Endodermal cell (in vitro differentiated cells): ENCODE measurements around the gene TMEM108. TPM values are rescaled to one million over a fixed set of nuclear protein-coding genes. Genes with fewer than 3 reads are reported as not detected.

Source experiments
- DNase-seq: peaks from one replicate; pipeline ENCODE4 v3.0.0-alpha.2; 2017
- H3K27ac ChIP-seq: 2 replicates; pipeline ENCODE4 v1.5.1; 2013; ENCODE audit warnings: mild to moderate bottlenecking, low read depth, low read length, moderate library complexity
- H3K27me3 ChIP-seq: 2 replicates; pipeline ENCODE4 v1.6.1; 2013; ENCODE audit warnings: mild to moderate bottlenecking, low read length, moderate library complexity; ENCODE audit not compliant: insufficient read depth, control insufficient read depth, poor library complexity, severe bottlenecking
- H3K36me3 ChIP-seq: 2 replicates; pipeline ENCODE4 v1.7.0; 2013; ENCODE audit warnings: mild to moderate bottlenecking, low read length, moderate library complexity; ENCODE audit not compliant: control insufficient read depth, insufficient read depth
- H3K4me1 ChIP-seq: one replicate; pipeline ENCODE4 v1.7.0; 2013; ENCODE audit warnings: low read length; ENCODE audit not compliant: control insufficient read depth, insufficient read depth
- H3K4me3 ChIP-seq: 2 replicates; pipeline ENCODE4 v1.5.1; 2013; ENCODE audit warnings: mild to moderate bottlenecking, low read length, moderate library complexity
- H3K9ac ChIP-seq: 2 replicates; pipeline ENCODE4 v1.6.1; 2013; ENCODE audit warnings: mild to moderate bottlenecking, low read length, moderate library complexity; ENCODE audit not compliant: poor library complexity, severe bottlenecking; ENCODE audit errors: extremely low read depth
- H3K9me3 ChIP-seq: 2 replicates; pipeline ENCODE4 v1.6.1; 2013; ENCODE audit warnings: mild to moderate bottlenecking, low read length, moderate library complexity; ENCODE audit not compliant: control insufficient read depth
- H3K27ac Mint-ChIP-seq: 2 replicates; pipeline ENCODE4 v1.8.0; 2020; ENCODE audit warnings: mixed read lengths
- H3K27me3 Mint-ChIP-seq: 2 replicates; pipeline ENCODE4 v1.8.0; 2021; ENCODE audit warnings: mild to moderate bottlenecking, mixed read lengths; ENCODE audit not compliant: insufficient read depth
- H3K36me3 Mint-ChIP-seq: 2 replicates; pipeline ENCODE4 v1.8.0; 2020; ENCODE audit warnings: low read depth, mixed read lengths
- H3K4me1 Mint-ChIP-seq: 2 replicates; pipeline ENCODE4 v1.8.0; 2020; ENCODE audit warnings: mixed read lengths
- H3K4me3 Mint-ChIP-seq: 2 replicates; pipeline ENCODE4 v1.8.0; 2020; ENCODE audit warnings: mild to moderate bottlenecking, moderate library complexity, mixed read lengths
- H3K9me3 Mint-ChIP-seq: 2 replicates; pipeline ENCODE4 v1.8.0; 2020; ENCODE audit warnings: mild to moderate bottlenecking, mixed read lengths
- WGBS, 2 experiments: methylation state at CpG; one replicate each; pipeline versions ENCODE4 v1.1.5 to v1.1.7; 2013; ENCODE audit warnings: missing lambda C conversion rate in 2 of 2, mixed read lengths in 1 of 2; ENCODE audit not compliant: insufficient coverage in 1 of 2, insufficient read length in 1 of 2; 5-methylcytosine and 5-hydroxymethylcytosine counted together
- total RNA-seq, 2 donors: library from RNA; stranded (reverse); fragmentation: NEBNext Ultra II Directional in 1 of 2; extraction: Animal tissue kit (Norgen Biotek cat#: 25700) in 1 of 2; gene quantifications; 2 replicates in 1 of 2; 3 replicates in 1 of 2; pipeline ENCODE4 v1.2.1, GENCODE V29; 2021
- TF ChIP-seq, protein P1 (sequence below): fragments of 200-600 bp; sonication (generic); conservative IDR thresholded peaks from 2 replicates; pipeline ENCODE4 v1.5.0; 2021; ENCODE audit warnings: antibody characterized with exemption, mild to moderate bottlenecking

TMEM108 gene
- total RNA-seq, 2 donors from 2014 or later: 4.8 to 7.9 TPM

- Histone ChIP-seq H3K36me3 (no peaks in the 10 kb centered on the region), H3K4me3 (no peak overlapping the region), H3K27ac (no peak overlapping the region), H3K9me3 (peaks cover 4% of the 10 kb centered on the region), H3K9ac (no peak overlapping the region), H3K27me3 (no peaks in the 10 kb centered on the region), H3K4me1 (no peaks in the 10 kb centered on the region)
- Mint-ChIP-seq H3K36me3 (no peaks in the 10 kb centered on the region), H3K9me3 (peaks cover 4% of the 10 kb centered on the region), H3K27me3 (no peaks in the 10 kb centered on the region), H3K4me1 (no peaks in the 10 kb centered on the region), H3K27ac (no peak overlapping the region), H3K4me3 (no peak overlapping the region)
- DNase-seq: no peak
- WGBS, 2 experiments: 90 to 94% methylated on average over 7 to 12 of the region's 12 CpGs
- TF ChIP-seq, protein P1, sequence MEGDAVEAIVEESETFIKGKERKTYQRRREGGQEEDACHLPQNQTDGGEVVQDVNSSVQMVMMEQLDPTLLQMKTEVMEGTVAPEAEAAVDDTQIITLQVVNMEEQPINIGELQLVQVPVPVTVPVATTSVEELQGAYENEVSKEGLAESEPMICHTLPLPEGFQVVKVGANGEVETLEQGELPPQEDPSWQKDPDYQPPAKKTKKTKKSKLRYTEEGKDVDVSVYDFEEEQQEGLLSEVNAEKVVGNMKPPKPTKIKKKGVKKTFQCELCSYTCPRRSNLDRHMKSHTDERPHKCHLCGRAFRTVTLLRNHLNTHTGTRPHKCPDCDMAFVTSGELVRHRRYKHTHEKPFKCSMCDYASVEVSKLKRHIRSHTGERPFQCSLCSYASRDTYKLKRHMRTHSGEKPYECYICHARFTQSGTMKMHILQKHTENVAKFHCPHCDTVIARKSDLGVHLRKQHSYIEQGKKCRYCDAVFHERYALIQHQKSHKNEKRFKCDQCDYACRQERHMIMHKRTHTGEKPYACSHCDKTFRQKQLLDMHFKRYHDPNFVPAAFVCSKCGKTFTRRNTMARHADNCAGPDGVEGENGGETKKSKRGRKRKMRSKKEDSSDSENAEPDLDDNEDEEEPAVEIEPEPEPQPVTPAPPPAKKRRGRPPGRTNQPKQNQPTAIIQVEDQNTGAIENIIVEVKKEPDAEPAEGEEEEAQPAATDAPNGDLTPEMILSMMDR: no peak
These were observed 121.6 kb downstream of the TMEM108 start for GRCh38 chr3:133159498-133160475.

DNA sequence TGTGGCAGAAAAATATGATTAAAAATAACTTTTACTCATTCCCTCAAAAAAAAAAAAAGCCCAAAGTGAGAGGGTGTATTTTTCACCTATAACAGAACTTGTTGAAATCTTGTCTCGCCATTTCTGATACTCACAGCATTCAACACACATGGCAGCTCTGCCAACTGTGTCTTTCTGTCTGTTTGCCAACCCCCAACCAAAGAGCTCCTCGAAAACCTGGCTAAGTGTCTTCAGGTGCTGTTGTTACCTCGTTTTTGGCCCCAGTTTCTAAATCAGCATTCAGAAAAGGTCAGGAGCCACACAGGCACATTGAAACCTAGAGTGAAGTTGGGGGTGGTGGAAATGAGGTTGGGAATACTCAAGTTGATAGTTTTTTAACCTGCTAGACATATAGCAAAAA, 123.5 kb downstream of the TMEM108 start:
- Mint-ChIP-seq H3K4me3 (no peak overlapping the region), H3K27me3 (no peaks in the 10 kb centered on the region), H3K4me1 (no peaks in the 10 kb centered on the region), H3K36me3 (peaks cover 1% of the 10 kb centered on the region), H3K27ac (no peak overlapping the region), H3K9me3 (peaks cover 3% of the 10 kb centered on the region)
- Histone ChIP-seq H3K4me3 (no peak overlapping the region), H3K27ac (no peak overlapping the region), H3K4me1 (no peaks in the 10 kb centered on the region), H3K9me3 (no peaks in the 10 kb centered on the region), H3K36me3 (no peaks in the 10 kb centered on the region), H3K9ac (no peak overlapping the region), H3K27me3 (no peaks in the 10 kb centered on the region)
- TF ChIP-seq, protein P1: no peak
- no peak for DNase-seq
- 85 to 100% methylated on average over 3 of the region's 3 CpGs for WGBS, 2 experiments

GRCh38 chr3:133162265-133162664, 124.1 kb downstream of the TMEM108 start:
- Histone ChIP-seq H3K9me3 (no peaks in the 10 kb centered on the region), H3K9ac (no peak overlapping the region), H3K36me3 (no peaks in the 10 kb centered on the region), H3K27ac (no peak overlapping the region), H3K4me3 (no peak overlapping the region), H3K4me1 (no peaks in the 10 kb centered on the region), H3K27me3 (no peaks in the 10 kb centered on the region)
- H3K4me1 Mint-ChIP-seq: no peaks in the 10 kb centered on the region
- H3K4me3 Mint-ChIP-seq: no peak overlapping the region
- TF ChIP-seq, protein P1: no peak
- no peak overlapping the region for H3K27ac Mint-ChIP-seq
- H3K27me3 Mint-ChIP-seq: no peaks in the 10 kb centered on the region
- H3K36me3 Mint-ChIP-seq: peaks cover 5% of the 10 kb centered on the region
- peaks cover 8% of the 10 kb centered on the region for H3K9me3 Mint-ChIP-seq
- no peak for DNase-seq
